GM12875 (cell line): ENCODE measurements around the gene KCNC4.

Experiments used
- H3K4me3 ChIP-seq: one replicate; pipeline ENCODE4 v1.5.1; 2011; ENCODE audit warnings: low read depth, low read length, control low read depth
- TF ChIP-seq, protein P1 (sequence below): IDR thresholded peaks from 2 replicates; pipeline ENCODE4 v1.5.1; 2011; ENCODE audit warnings: low read depth, mild to moderate bottlenecking, control low read depth, inconsistent platforms, low read length, moderate library complexity, borderline replicate concordance; ENCODE audit not compliant: insufficient read depth

The KCNC4 gene

DNA sequence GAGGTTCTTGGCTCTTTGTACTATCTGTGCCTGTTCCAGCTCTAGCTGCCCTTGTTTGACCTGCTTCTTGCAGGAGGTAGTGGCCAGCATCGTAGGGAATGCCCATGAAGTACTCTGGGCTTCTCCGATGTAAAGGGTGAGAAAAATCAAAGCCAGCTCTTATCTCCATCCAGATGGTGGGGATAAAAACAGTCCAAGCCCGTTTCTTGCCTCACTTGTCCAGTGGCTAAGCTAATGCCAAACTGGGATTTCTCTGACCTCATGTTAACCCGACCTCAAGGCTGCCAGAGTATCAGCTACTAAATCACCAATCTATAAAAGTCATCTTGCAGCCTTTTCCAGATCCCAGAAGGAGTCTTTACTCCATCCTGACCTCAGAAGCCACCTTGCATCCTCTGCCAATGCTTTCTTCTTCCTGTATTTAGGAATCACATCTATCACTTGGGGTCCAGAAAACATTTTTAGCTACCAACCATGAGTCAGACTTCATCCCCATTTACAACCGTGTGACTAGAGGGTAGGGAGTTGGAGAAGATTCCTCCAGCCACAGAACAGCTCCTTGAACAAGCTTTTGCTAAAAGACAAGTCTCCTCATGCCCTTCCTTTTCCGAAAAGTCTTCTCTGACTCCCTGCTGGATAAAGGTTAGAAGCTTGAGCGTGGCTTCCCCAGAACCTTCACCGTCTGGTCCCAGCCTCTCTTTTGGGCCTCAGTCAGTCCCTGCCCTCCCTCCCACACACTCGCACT is 35.9 kb downstream of the KCNC4 start:
- no peak overlapping the region for H3K4me3 ChIP-seq
- TF ChIP-seq, protein P1, sequence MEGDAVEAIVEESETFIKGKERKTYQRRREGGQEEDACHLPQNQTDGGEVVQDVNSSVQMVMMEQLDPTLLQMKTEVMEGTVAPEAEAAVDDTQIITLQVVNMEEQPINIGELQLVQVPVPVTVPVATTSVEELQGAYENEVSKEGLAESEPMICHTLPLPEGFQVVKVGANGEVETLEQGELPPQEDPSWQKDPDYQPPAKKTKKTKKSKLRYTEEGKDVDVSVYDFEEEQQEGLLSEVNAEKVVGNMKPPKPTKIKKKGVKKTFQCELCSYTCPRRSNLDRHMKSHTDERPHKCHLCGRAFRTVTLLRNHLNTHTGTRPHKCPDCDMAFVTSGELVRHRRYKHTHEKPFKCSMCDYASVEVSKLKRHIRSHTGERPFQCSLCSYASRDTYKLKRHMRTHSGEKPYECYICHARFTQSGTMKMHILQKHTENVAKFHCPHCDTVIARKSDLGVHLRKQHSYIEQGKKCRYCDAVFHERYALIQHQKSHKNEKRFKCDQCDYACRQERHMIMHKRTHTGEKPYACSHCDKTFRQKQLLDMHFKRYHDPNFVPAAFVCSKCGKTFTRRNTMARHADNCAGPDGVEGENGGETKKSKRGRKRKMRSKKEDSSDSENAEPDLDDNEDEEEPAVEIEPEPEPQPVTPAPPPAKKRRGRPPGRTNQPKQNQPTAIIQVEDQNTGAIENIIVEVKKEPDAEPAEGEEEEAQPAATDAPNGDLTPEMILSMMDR: no peak

DNA sequence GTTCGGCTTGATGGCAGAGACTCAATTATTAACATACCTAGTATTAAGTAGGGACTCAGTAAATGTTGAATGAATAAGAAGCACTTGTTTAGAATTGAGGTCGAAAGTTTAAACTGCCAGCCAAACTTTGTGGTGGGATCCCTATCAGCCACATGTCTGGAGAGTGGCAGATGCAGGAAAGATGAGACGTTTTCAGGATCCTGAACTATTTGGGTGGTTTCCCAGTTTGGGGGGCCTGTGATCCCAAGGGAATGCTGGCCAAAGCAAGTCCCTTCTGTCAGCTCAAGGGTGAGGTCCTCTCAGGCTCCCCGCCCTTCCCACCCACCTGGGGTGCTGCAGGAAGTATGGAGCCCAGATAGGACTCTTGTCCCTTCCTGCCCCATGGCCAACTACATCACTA is 38.6 kb downstream of the KCNC4 start:
- no peak overlapping the region for H3K4me3 ChIP-seq
- TF ChIP-seq, protein P1: no peak

DNA sequence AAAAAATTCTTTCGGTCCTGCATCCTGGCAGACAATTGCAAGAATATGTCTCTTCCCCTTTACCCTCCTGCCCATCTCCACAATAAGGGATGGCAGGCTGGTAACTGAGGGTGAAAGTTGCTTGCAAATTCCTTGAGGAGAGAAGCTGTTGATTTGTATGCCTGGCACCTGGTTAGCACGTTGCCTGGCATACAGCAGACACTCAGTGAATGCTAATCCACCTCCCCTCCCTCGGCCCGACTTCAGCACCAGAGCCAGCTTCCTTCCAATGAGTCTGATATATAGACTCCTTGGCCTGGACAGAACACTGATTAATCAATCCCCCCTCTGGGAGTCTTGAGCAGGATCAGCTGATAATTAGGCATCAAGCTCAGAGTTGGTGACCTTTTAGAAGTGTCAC is 39.1 kb downstream of the KCNC4 start:
- H3K4me3 ChIP-seq: no peak overlapping the region
- TF ChIP-seq, protein P1: no peak

GRCh38 chr1:110250008-110250407 is 39.9 kb downstream of the KCNC4 start:
- no peak overlapping the region for H3K4me3 ChIP-seq
- TF ChIP-seq, protein P1: no peak

- TF ChIP-seq, protein P1: no peak
- no peak overlapping the region for H3K4me3 ChIP-seq
Measured at GRCh38 chr1:110250749-110251148, 40.6 kb downstream of the KCNC4 start.

DNA sequence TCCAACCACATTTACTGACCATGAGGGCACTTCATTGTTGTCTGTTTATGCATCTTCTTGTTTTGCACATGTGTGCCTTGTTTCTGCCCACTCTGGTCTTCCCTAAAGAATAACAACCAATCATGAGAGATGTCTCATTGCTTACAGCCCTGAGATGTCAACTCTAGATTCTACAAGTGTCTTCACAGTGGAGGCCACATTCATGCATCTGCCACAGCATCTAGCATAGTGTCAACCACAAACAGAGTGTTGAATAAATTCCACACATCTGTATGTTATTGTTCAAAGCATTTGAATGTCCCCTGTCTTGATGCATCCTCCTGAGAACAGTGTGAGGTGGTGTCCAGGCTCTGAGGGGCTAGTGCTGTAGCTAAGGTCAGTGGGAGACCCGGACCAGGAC is 43.1 kb downstream of the KCNC4 start:
- TF ChIP-seq, protein P1: no peak
- H3K4me3 ChIP-seq: no peak overlapping the region
